Gastroesophageal sphincter (tissue), 3 donors: Measurements from ENCODE around the gene HSPA1L.

ENCODE experiments used
- CTCF ChIP-seq, 4 experiments: fragments of 200-600 bp in 2 of 4; fragments of 450-650 bp in 2 of 4; sonication (generic) in 1 of 4; IDR thresholded peaks; one replicate each; pipeline ENCODE4 v1.5.1; 2017 to 2019; ENCODE audit warnings: antibody characterized with exemption in 4 of 4, mild to moderate bottlenecking in 2 of 4, moderate library complexity in 2 of 4
- EP300 ChIP-seq: sonication (generic); formaldehyde crosslinking; IDR thresholded peaks from one replicate; pipeline ENCODE4 v1.6.1; 2017; ENCODE audit warnings: antibody characterized with exemption, mild to moderate bottlenecking

- TF ChIP-seq CTCF (IDR thresholded peaks at IDR 0.05), result no peak
- no peak for TF ChIP-seq EP300
These were observed 23.1 kb downstream of the HSPA1L start for GRCh38 chr6:31792090-31792374.
